Measurements from ENCODE around the gene METTL23. TPM values are rescaled to one million over a fixed set of nuclear protein-coding genes. Genes with fewer than 3 reads are reported as not detected.
A peak's percentile ranks its signal among the peaks of the same experiment; 100 is the strongest.

METTL23 gene
- total RNA-seq, 1 donor from 2014 or later = 34.7 TPM

GRCh38 chr17:76734080-76734840 lies 7.6 kb downstream of the METTL23 start:
- peak overlapping the region; percentile 88 for H3K4me3 ChIP-seq (ENCODE audit: low read depth, low read length)
- TF ChIP-seq CTCF (conservative IDR thresholded peaks at IDR 0.05; ENCODE audit: low read depth, low read length) = no peak
- DNase-seq (ENCODE audit: low read depth) = no peak

- H3K4me3 ChIP-seq (ENCODE audit: low read depth, low read length) = peak overlapping the region; percentile 88
- no peak for TF ChIP-seq CTCF (conservative IDR thresholded peaks at IDR 0.05; ENCODE audit: low read depth, low read length)
- no peak for DNase-seq (ENCODE audit: low read depth)
Observed at GRCh38 chr17:76735006-76735405, 8.4 kb downstream of the METTL23 start.

- DNase-seq (ENCODE audit: low read depth) = no peak
- no peak for TF ChIP-seq CTCF (conservative IDR thresholded peaks at IDR 0.05; ENCODE audit: low read depth, low read length)
- H3K4me3 ChIP-seq (ENCODE audit: low read depth, low read length) = peak overlapping the region; percentile 88
Observed at GRCh38 chr17:76735586-76736348, 9.1 kb downstream of the METTL23 start.

DNA sequence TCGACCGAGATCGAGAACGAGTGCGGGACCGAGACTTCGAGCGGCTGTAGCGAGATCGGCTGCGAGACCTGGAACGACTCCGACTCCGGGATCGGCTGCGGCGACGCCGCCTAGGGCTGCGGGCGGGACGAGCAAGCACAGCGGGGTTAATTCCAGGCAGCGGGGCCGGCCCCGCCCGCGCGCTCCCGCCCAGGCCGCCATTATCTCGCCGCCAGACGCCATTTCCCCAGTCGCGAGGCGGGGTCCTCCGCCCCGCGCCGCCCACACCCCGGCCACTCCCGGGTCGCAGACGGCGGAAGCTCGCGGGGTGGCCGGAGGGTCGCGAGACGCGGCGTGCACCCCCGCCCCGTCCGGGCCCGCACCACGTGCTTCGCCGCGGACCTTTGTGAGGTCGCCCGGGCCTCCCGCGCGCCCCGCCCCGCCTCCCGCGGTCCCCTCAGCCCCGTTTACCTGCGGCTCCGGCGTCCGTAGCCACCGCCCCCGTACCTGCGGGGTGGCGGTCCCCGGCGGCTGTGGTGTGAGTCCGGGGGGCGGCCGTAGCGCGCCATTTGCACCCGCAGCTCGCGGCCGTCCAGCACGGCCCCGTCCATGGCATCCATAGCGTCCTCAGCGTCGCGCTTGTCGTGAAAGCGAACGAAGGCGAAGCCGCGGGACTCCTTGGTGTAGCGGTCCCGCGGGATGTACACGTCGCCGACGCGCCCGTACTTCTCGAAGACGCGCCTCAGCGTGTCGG lies 9.9 kb downstream of the METTL23 start:
- TF ChIP-seq CTCF (conservative IDR thresholded peaks at IDR 0.05; ENCODE audit: low read depth, low read length) = peak; percentile 5
- DNase-seq (ENCODE audit: low read depth) = no peak
- H3K4me3 ChIP-seq (ENCODE audit: low read depth, low read length) = peak overlapping the region; percentile 88

- peak within 1 kb of the TSS; percentile 88 for H3K4me3 ChIP-seq (ENCODE audit: low read depth, low read length)
- no peak for DNase-seq (ENCODE audit: low read depth)
- no peak for TF ChIP-seq CTCF (conservative IDR thresholded peaks at IDR 0.05; ENCODE audit: low read depth, low read length)
Observed at GRCh38 chr17:76737082-76737675, 10.5 kb downstream of the METTL23 start, which contains the start of gene SRSF2. TSS of gene SRSF2 (minus strand) at chr17:76737331. CDS start at chr17:76737160, 171 bp downstream.

DNA sequence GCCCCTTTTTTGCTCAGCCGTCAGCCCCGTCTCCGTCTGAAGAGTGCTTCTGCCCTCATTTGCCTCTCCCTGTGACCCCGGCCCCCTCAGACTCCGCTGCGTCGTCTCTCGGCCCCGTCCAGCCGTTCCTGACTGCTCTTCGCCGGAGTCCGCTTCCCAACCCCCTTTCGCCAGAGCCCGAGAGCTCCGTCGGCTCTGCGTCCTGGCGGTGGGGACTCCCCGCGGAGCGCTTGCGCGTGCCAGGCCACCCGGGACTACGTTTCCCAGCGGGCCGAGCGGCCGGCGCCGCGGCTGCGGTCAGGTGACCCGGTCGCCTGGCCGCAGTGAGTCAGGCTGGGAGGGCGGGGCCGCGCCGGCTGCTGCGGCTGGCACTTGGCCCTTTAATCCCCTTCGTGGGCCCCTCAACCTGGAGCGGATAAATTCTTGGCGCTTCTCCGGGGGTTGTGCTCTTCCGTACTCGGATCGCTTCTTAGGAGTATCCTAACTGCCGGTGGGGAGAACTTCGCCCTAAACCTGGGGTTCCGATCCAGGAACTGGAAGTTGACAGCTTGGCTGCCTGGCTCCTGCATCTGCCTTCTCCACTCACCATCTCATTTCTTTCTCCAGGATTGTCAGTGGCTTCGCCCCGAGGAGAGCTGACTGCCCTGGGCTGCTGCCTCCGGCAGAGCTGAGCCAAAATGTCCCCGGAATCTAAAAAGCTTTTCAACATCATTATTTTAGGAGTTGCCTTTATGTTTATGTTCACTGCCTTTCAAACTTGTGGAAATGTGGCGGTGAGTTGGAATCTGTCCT lies 11.2 kb downstream of the METTL23 start, which contains the start of gene MFSD11:
TSS of gene MFSD11 (plus strand) at position 444 of the 792 bp plus-strand sequence. CDS start at position 678, 234 bp downstream.
- peak within 1 kb of the TSS; percentile 88 for H3K4me3 ChIP-seq (ENCODE audit: low read depth, low read length)
- no peak for TF ChIP-seq CTCF (conservative IDR thresholded peaks at IDR 0.05; ENCODE audit: low read depth, low read length)
- no peak for DNase-seq (ENCODE audit: low read depth)

Measured in epithelial cell of proximal tubule (primary cell).